Right ventricle myocardium inferior (tissue), 1 donor: Measurements from ENCODE around the gene SNTG2. TPM values are rescaled to one million over a fixed set of nuclear protein-coding genes. Genes with fewer than 3 reads are reported as not detected.
"Not testable (repeated sequence)": the region's sequence is repeated elsewhere in the genome, so short reads cannot be mapped to it uniquely, and the experiment has no call there.

Experiments used
- ATAC-seq: fragments of 200-7000 bp; cut with Tn5 transposase; one replicate; pipeline ENCODE4 v1.9.1; 2020; ENCODE audit warnings: mild to moderate bottlenecking, moderate library complexity
- DNase-seq: peaks from one replicate; pipeline ENCODE4 v3.0.0; 2021; ENCODE audit errors: missing footprints
- intact Hi-C: fragments of 100-400 bp; cut with DNase I; formaldehyde crosslinking; loops from one replicate; pipeline ENCODE4 v1.11.0; 2022
- total RNA-seq: library from RNA; stranded (reverse); fragmentation: NEBNext Ultra II Directional; extraction: Animal tissue kit (Norgen Biotek cat#: 25700); gene quantifications from one replicate; pipeline ENCODE4 v1.2.1, GENCODE V29; 2021
- donor health status: DM: no; HTN: yes; CAD: no; lungs with severe emphysema.

The SNTG2 gene
- total RNA-seq, 1 donor from 2014 or later = 2.4 TPM

GRCh38 chr2:1394709-1395408, 444.2 kb downstream of the SNTG2 start:
- ATAC-seq = no peak
- DNase-seq = no peak
- intact Hi-C loops = no loop called here

- ATAC-seq = no peak
- intact Hi-C loops = no loop called here
Measured at GRCh38 chr2:1397350-1397749, 446.7 kb downstream of the SNTG2 start.

DNA sequence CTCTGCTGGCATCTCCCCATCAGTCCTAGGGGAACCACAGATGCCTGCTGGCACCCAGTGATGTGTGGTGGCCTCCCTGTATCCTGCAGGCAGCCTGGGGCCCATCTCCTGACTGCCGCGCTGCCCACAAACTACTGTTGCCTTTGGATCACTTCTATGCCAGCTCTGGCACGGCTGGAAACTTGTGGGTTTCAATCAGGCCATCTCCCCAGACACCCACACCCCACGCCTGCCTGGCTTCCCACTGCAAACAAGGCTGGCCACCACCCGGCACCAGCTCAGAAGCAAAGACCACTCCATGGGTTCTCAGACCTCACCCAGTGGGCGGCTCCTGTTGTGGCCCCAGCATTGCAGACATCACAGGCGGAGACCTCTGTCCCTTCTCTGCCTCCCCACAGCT, 447.5 kb downstream of the SNTG2 start:
- intact Hi-C loops = no loop called here
- DNase-seq (no peak), ATAC-seq (no peak)

More at GRCh38 chr2:1397350-1397749, 446.7 kb downstream of the SNTG2 start:
- DNase-seq = no peak

GRCh38 chr2:1400943-1401735, 450.5 kb downstream of the SNTG2 start:
- ATAC-seq (no peak), DNase-seq (no peak)
- intact Hi-C loops = no loop called here

DNA sequence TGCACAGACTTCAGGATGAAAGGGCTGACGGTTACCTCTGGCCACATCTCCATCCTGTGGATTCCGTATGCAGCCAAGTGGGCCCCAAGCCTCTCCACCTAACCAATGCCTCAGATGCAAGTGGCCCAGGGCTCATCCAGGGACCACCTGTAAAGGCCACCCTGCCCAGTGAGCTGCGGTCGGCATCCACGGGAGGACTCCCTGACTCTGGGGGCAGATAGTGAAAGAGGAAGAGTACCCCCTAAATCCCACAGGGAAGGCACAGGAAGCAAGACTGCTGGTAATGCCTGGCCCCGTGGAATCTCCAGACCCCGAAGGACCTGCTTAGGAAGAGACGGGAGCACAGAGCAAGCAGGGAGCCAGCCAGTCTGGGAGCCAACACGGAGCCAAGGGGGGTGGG, 451.4 kb downstream of the SNTG2 start:
- intact Hi-C loops = no loop called here
- no peak for DNase-seq
- ATAC-seq = no peak

DNA sequence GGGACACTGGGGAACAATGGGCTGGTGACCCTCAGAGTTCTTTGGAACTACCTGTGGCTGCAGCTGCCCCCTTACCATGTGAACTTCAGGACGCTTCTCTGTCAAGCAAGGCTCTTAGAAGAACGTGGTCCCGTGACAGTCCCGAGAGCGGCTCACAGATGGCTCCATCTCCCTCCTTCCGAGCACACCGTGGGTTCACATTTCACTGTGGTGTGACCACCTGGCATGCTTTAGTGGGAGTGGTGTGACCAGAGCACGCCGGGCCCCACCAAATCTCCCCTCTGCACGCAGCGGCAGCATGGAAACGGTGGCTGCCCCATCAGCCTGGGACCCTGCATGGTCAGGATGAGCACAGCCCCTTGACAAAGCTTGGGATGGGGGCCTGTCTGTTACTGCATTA, 452.9 kb downstream of the SNTG2 start:
- intact Hi-C loops = no loop called here
- DNase-seq (no peak), ATAC-seq (no peak)

DNA sequence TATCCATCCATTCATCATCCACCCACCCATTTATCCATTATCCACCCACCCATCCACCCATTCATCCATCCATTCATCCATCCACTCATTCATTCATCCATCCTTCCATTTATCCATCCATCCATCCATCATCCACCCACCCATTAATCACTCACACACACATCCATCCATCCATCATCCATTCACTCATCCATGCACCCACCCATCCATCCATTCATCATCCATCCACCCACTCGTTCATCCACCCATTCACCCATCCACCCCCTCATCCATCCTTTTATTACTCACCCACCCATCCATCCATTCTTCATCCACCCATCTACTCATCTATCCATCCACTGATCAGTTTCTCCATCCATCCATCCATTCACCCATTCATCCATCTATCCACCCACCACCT, 454.5 kb downstream of the SNTG2 start:
- DNase-seq = no peak
- no peak for ATAC-seq
- intact Hi-C loops = no loop called here

- ATAC-seq (no peak), DNase-seq (no peak)
- intact Hi-C loops = no loop called here
Measured at GRCh38 chr2:1405967-1406366, 455.3 kb downstream of the SNTG2 start.

GRCh38 chr2:1406434-1406833, 455.8 kb downstream of the SNTG2 start:
- DNase-seq = no peak
- intact Hi-C loops = no loop called here
- ATAC-seq = no peak

- ATAC-seq = no peak
- no peak for DNase-seq
- intact Hi-C loops = no loop called here
Measured at GRCh38 chr2:1407950-1408675, 457.5 kb downstream of the SNTG2 start.

- ATAC-seq (no peak), DNase-seq (no peak)
- intact Hi-C loops = no loop called here
Measured at GRCh38 chr2:1413156-1413710, 462.6 kb downstream of the SNTG2 start, which contains the start of gene TPO. TPO (plus strand) TSS chr2:1413463; CDS start chr2:1414409, 946 bp downstream.

GRCh38 chr2:1414121-1414520, 463.5 kb downstream of the SNTG2 start:
- intact Hi-C loops = no loop called here
- DNase-seq (no peak), ATAC-seq (no peak)

DNA sequence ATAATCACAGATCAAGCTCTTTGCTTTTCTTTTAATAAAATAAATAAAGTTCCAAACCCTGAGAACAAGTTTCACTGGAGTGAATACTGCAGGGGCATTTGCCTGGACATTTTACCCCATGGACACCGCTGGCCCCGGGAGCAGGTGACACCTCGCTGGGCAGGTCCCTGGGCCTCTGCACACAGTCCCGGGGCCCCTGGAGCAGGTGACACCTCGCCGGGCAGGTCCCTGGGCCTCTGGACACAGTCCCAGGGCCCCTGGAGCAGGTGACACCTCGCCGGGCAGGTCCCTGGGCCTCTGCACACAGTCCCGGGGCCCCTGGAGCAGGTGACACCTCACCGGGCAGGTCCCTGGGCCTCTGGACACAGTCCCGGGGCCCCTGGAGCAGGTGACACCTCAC, 464.3 kb downstream of the SNTG2 start:
- DNase-seq, intact Hi-C loops, ATAC-seq: not testable (repeated sequence)

GRCh38 chr2:1415501-1415900, 464.9 kb downstream of the SNTG2 start:
- ATAC-seq = no peak
- intact Hi-C loops = no loop called here

More at GRCh38 chr2:1415501-1415900, 464.9 kb downstream of the SNTG2 start:
- no peak for DNase-seq
